Urothelium cell line (cell line): ENCODE data around the gene LRRC61.
"Not testable (repeated sequence)": the region's sequence is repeated elsewhere in the genome, so short reads cannot be mapped to it uniquely, and the experiment has no call there.

Experiments
- DNase-seq: peaks from one replicate; pipeline ENCODE4 v3.0.0; 2011; ENCODE audit warnings: low spot score, mixed read lengths
- FAIRE-seq: peaks from 2 replicates; lab custom pipeline; 2011; peaks lifted over from hg19 to GRCh38; lab: Jason Lieb, UNC

Gene LRRC61

GRCh38 chr7:150322833-150323681, at the start of gene LRRC61, which contains the start of gene ACTR3C:
Gene LRRC61 (plus strand): TSS chr7:150323355. CDS start chr7:150336862, 13,507 bp downstream.
Gene ACTR3C (minus strand): TSS chr7:150323545. CDS start chr7:150295296, 28,249 bp downstream.
- FAIRE-seq (no peak), DNase-seq (no peak)

GRCh38 chr7:150276132-150276695, 46.9 kb upstream of the LRRC61 start:
- FAIRE-seq, DNase-seq: not testable (repeated sequence)

- DNase-seq, FAIRE-seq: not testable (repeated sequence)
Observed at GRCh38 chr7:150278383-150278782, 44.8 kb upstream of the LRRC61 start.

- FAIRE-seq = not testable (repeated sequence)
Observed at GRCh38 chr7:150281681-150282403, 41.3 kb upstream of the LRRC61 start.

GRCh38 chr7:150283111-150283510, 40.0 kb upstream of the LRRC61 start:
- DNase-seq = not testable (repeated sequence)

More at GRCh38 chr7:150281681-150282403, 41.3 kb upstream of the LRRC61 start:
- not testable (repeated sequence) for DNase-seq

GRCh38 chr7:150283608-150284007, 39.5 kb upstream of the LRRC61 start:
- FAIRE-seq, DNase-seq: not testable (repeated sequence)

More at GRCh38 chr7:150283111-150283510, 40.0 kb upstream of the LRRC61 start:
- not testable (repeated sequence) for FAIRE-seq

GRCh38 chr7:150285849-150286754, 37.1 kb upstream of the LRRC61 start:
- DNase-seq, FAIRE-seq: not testable (repeated sequence)

GRCh38 chr7:150287815-150288214, 35.3 kb upstream of the LRRC61 start:
- not testable (repeated sequence) for FAIRE-seq, DNase-seq

- not testable (repeated sequence) for DNase-seq, FAIRE-seq
Observed at GRCh38 chr7:150288816-150289215, 34.3 kb upstream of the LRRC61 start.

- not testable (repeated sequence) for FAIRE-seq, DNase-seq
Observed at GRCh38 chr7:150290317-150290716, 32.8 kb upstream of the LRRC61 start.

GRCh38 chr7:150295027-150295426, 28.1 kb upstream of the LRRC61 start:
- DNase-seq, FAIRE-seq: not testable (repeated sequence)

- FAIRE-seq, DNase-seq: not testable (repeated sequence)
Observed at GRCh38 chr7:150295614-150296013, 27.5 kb upstream of the LRRC61 start.

GRCh38 chr7:150296802-150297201, 26.4 kb upstream of the LRRC61 start:
- FAIRE-seq, DNase-seq: not testable (repeated sequence)

GRCh38 chr7:150297978-150298377, 25.2 kb upstream of the LRRC61 start:
- not testable (repeated sequence) for DNase-seq, FAIRE-seq

- FAIRE-seq = not testable (repeated sequence)
Observed at GRCh38 chr7:150302908-150303310, 20.2 kb upstream of the LRRC61 start.

GRCh38 chr7:150304499-150305258, 18.5 kb upstream of the LRRC61 start:
- not testable (repeated sequence) for DNase-seq, FAIRE-seq

More at GRCh38 chr7:150302908-150303310, 20.2 kb upstream of the LRRC61 start:
- not testable (repeated sequence) for DNase-seq

- not testable (repeated sequence) for DNase-seq, FAIRE-seq
Observed at GRCh38 chr7:150305259-150305902, 17.8 kb upstream of the LRRC61 start.

GRCh38 chr7:150305903-150306284, 17.3 kb upstream of the LRRC61 start:
- not testable (repeated sequence) for DNase-seq, FAIRE-seq
